Pancreas (tissue), 10 donors: ENCODE measurements around the gene FSTL3. TPM values are rescaled to one million over a fixed set of nuclear protein-coding genes. Genes with fewer than 3 reads are reported as not detected.

Experiments used
- ATAC-seq, 4 donors: fragments of 200-7000 bp; cut with Tn5 transposase; one replicate each; pipeline versions ENCODE4 v1.8.0 to v1.9.1; 2020; ENCODE audit warnings: mild to moderate bottlenecking in 4 of 4, moderate library complexity in 4 of 4
- DNase-seq, 6 donors: peaks; one replicate each; pipeline ENCODE4 v3.0.0-alpha.2; 2020
- FAIRE-seq: peaks from 2 replicates; lab custom pipeline; 2012; peaks lifted over from hg19 to GRCh38; lab: Jason Lieb, UNC
- H3K27ac ChIP-seq, 4 donors: fragments of 200-600 bp; sonication (generic); 1 replicate in 3 of 4; 2 replicates in 1 of 4; pipeline versions ENCODE4 v1.5.0 to v1.8.0; 2020
- H3K27me3 ChIP-seq, 4 donors: fragments of 200-600 bp; one replicate each; pipeline ENCODE4 v1.8.0; 2021
- H3K36me3 ChIP-seq, 3 donors: fragments of 200-600 bp; sonication (generic) in 1 of 3; one replicate each; pipeline versions ENCODE4 v1.5.0 to v1.8.0; 2020 to 2021
- H3K4me1 ChIP-seq, 3 donors: fragments of 200-600 bp; one replicate each; pipeline ENCODE4 v1.8.0; 2021
- H3K4me3 ChIP-seq, 4 donors: fragments of 200-600 bp; sonication (generic) in 2 of 4; one replicate each; pipeline versions ENCODE4 v1.5.0 to v1.8.0; 2020 to 2021
- H3K9me3 ChIP-seq, 4 donors: fragments of 200-600 bp; one replicate each; pipeline ENCODE4 v1.8.0; 2021
- CTCF ChIP-seq, 4 donors: fragments of 200-600 bp; sonication (generic) in 3 of 4; IDR thresholded peaks; one replicate each; pipeline versions ENCODE4 v1.5.0 to v1.8.0; 2021; ENCODE audit warnings: antibody characterized with exemption in 4 of 4
- WGBS, 2 donors: extraction: QIAGEN DNeasy Blood & Tissue Kit; methylation state at CpG; one replicate each; pipeline ENCODE4 v1.1.7; 2013; 5-methylcytosine and 5-hydroxymethylcytosine counted together
- intact Hi-C, 3 donors: fragments of 100-400 bp; cut with DNase I; formaldehyde crosslinking; loops; one replicate each; pipeline versions ENCODE4 v1.11.1 to v1.14.2; 2022
- polyA plus RNA-seq, 2 donors: library from polyadenylated mRNA; stranded (reverse); fragments of 200-250 nt; gene quantifications; one replicate each; pipeline ENCODE4 v1.2.3, GENCODE V29; 2013
- total RNA-seq, 6 donors: library from RNA; stranded (reverse); fragmentation: NEBNext Ultra II Directional in 4 of 6; extraction: Animal tissue kit (Norgen Biotek cat#: 25700) in 4 of 6; gene quantifications; one replicate each; pipeline versions ENCODE4 v1.2.1 to v1.2.4, GENCODE V29; 2021 to 2023
- donor health status: healthy with polysubstance abuse.
- donor health status: DM: no; HTN: no; CAD: no; lungs with moderate emphysema.
- donor health status: DM: no; HTN: no; CAD: no.
- donor health status: control.
- donor health status: control.
- donor health status: Bipolar disorder and iron deficiency.
- donor health status: DM: yes; HTN: yes; CAD: no.
- donor health status: DM: no; HTN: no; CAD: no.
- donor health status: DM: no; HTN: no; CAD: no.
- donor health status: DM: yes; HTN: yes; CAD: no.

The FSTL3 gene
- total and polyA plus RNA-seq, 8 donors = 6.6 to 148 (median 23.2) TPM

- Histone ChIP-seq H3K27ac (no peak overlapping the region), H3K4me3 (no peak overlapping the region), H3K36me3 (no peaks in the 10 kb centered on the region), H3K9me3 (no peaks in the 10 kb centered on the region), H3K4me1 (no peaks in the 10 kb centered on the region), H3K27me3 (no peaks in the 10 kb centered on the region)
- no peak for TF ChIP-seq CTCF (IDR thresholded peaks at IDR 0.05)
- peak in 1 of 6 donors; percentile 66 for DNase-seq
- ATAC-seq = no peak
- no peak for FAIRE-seq
- 77 to 85% methylated on average over 31 of the region's 31 CpGs for WGBS, 2 donors
- intact Hi-C loops = no loop called here
Measured at GRCh38 chr19:685454-685931, 9.3 kb downstream of the FSTL3 start.

GRCh38 chr19:686589-687297 is 10.6 kb downstream of the FSTL3 start:
- intact Hi-C loops = no loop called here
- FAIRE-seq (no peak), DNase-seq (no peak), ATAC-seq (no peak)
- Histone ChIP-seq H3K36me3 (no peaks in the 10 kb centered on the region), H3K4me1 (no peaks in the 10 kb centered on the region), H3K9me3 (no peaks in the 10 kb centered on the region), H3K27me3 (no peaks in the 10 kb centered on the region), H3K4me3 (no peak overlapping the region), H3K27ac (no peak overlapping the region)
- WGBS, 2 donors = 65 to 77% methylated on average over 17 of the region's 17 CpGs
- TF ChIP-seq CTCF (IDR thresholded peaks at IDR 0.05) = no peak

GRCh38 chr19:687569-688166 is 11.5 kb downstream of the FSTL3 start:
- no peak for TF ChIP-seq CTCF (IDR thresholded peaks at IDR 0.05)
- FAIRE-seq = no peak
- Histone ChIP-seq H3K36me3 (no peaks in the 10 kb centered on the region), H3K4me1 (no peaks in the 10 kb centered on the region), H3K27me3 (no peaks in the 10 kb centered on the region), H3K27ac (no peak overlapping the region), H3K4me3 (no peak overlapping the region), H3K9me3 (no peaks in the 10 kb centered on the region)
- 83 to 86% methylated on average over 11 of the region's 11 CpGs for WGBS, 2 donors
- DNase-seq = no peak
- intact Hi-C loops = no loop called here
- no peak for ATAC-seq

- Histone ChIP-seq H3K9me3 (no peaks in the 10 kb centered on the region), H3K36me3 (no peaks in the 10 kb centered on the region), H3K4me3 (no peak overlapping the region), H3K4me1 (no peaks in the 10 kb centered on the region), H3K27me3 (no peaks in the 10 kb centered on the region), H3K27ac (no peak overlapping the region)
- 46 to 54% methylated on average over 15 of the region's 15 CpGs for WGBS, 2 donors
- no peak for FAIRE-seq
- no peak for ATAC-seq
- DNase-seq = no peak
- intact Hi-C loops = no loop called here
- TF ChIP-seq CTCF (IDR thresholded peaks at IDR 0.05) = no peak
Measured at GRCh38 chr19:688214-688613, 12.0 kb downstream of the FSTL3 start.

GRCh38 chr19:688992-689391 is 12.8 kb downstream of the FSTL3 start:
- H3K27me3 ChIP-seq = no peaks in the 10 kb centered on the region
- H3K4me3 ChIP-seq = no peak overlapping the region
- H3K4me1 ChIP-seq = no peaks in the 10 kb centered on the region
- H3K27ac ChIP-seq = no peak overlapping the region
- no peaks in the 10 kb centered on the region for H3K36me3 ChIP-seq
- no peak for FAIRE-seq
- intact Hi-C loops = no loop called here
- 73 to 83% methylated on average over 17 of the region's 17 CpGs for WGBS, 2 donors
- no peak for TF ChIP-seq CTCF (IDR thresholded peaks at IDR 0.05)
- H3K9me3 ChIP-seq = no peaks in the 10 kb centered on the region
- ATAC-seq = no peak
- no peak for DNase-seq
